Activated gamma-delta T cell treated with Interleukin-2 at 50 U/mL for 16 hours (primary cell): Measurements from ENCODE around the gene APBB1.

Experiments
- DNase-seq: peaks from one replicate; pipeline ENCODE4 v3.0.0-alpha.2; 2020

APBB1 gene

GRCh38 chr11:6419009-6419631 lies at the start of gene APBB1:
APBB1 (minus strand) TSS chr11:6419094; CDS start chr11:6411347, 7,747 bp downstream.
- DNase-seq: peak; percentile 70

DNA sequence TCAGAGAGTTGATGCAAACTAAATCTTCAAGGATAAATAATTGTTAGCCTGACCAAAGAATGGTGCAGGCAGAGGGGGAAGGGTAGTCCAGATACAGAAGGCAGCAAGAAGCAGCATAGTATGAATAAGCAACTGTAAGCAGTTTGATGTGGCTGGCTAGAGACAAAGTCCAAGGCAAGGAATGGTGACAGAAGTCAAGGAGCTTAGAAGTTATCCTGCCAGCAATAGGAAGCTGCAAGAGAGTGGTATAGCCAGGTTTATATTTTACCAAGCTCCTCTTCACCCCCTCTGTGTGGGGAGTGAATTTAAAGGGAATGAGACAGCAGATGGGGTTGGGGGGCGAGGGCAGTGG lies 40.2 kb upstream of the APBB1 start:
- DNase-seq: no peak

DNA sequence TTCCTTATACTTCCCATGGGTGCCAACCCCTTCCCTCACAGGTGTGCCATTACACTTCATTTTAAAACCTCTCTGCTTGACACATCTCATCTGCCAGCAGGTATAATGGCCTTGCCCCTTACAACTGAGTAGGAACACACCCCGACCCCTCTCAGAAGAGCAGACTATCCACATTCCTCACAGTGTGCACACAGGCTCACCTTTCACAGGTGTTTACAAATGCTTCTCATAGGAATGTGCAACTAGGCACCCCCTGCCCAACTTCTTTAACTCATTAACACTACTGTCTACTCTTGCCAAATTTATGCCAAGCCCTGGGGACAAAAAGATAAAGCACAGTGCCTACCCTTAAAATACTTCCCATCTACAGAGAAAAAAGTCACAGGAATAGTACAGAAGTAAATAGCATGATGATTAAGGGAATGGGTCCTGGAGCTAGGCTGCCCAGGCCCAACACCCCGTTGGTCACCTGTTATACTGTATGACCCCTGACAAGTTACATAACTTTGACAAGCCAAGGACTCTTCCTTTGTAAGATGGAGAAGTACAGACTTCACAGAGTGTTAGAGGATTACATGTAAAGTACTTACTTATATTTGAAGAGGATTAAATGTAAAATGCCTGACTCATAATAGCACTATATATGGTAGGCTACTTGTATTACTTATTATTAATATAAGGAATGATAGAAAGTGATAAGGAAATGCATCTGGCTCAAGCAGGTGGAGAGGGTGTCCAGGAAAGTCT lies 39.6 kb upstream of the APBB1 start:
- DNase-seq: no peak

DNA sequence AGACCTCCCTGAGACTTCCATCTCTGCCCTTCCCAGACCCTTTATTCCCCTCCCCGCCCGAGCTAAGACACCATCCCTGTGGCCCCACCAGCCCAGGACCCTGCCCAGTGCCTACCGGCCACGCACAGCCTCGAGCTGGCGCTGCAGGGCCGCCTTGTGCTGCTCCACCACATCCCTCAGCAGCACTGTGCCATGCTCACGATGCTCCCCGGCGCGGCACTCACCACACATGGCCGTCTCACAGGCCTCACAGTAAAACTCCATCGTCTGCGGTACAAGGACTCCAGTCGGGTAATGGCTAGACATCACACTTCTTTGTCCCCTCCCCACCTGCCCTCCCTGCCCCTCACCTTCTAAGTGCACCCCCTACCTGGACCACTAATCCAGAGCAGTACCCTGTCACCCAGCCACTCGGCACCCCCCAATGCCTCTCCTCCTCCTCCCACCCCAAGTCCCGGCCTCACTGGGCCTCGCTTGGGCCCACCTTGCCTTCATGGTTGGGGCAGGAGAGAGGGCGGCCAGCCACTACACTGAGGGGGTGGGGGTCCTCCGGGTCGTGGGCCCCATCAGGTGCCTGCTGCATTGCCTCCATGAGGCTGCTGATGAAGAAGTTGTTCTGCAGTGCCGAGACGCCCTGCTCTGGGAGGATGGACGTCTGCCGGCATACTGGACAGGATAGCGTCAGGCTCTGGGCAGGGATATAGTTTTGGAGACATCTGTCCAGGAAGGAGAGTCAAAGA lies 38.9 kb upstream of the APBB1 start:
- DNase-seq: no peak

DNA sequence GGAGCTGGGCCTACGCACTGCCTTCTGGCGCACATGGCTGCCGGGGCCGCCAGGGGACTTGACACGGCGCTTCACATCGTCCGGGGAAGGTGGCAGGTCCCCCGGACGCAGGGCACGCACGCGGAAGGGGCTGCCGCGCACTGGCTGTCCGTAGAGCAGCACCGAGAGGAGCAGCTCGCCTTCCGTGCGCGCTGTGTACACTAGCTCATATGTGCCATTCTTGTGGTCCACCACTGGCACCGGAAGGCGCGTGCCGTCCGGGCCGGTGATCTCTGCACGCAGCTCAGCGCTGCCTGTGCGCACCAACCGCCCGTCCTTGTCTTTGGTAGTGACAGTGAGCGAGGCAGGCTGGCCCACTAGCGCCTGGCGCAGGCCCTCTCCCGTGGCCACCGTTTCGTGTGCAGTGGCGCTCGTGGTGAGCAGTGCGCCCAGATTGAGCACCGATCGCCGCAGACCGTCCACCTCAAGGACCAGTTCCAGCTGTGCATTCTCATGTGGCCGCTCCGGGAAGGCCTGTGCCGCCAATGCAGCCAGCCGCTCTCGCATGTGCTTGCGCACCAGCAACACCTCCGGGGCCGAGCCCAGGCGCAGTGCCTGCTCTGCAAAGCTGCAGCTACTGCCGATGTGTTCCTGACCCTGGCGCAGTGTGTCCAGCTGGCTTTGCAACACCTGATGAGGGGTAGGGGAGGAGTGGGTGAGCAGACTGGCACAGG lies 37.6 kb upstream of the APBB1 start:
- no peak for DNase-seq

DNA sequence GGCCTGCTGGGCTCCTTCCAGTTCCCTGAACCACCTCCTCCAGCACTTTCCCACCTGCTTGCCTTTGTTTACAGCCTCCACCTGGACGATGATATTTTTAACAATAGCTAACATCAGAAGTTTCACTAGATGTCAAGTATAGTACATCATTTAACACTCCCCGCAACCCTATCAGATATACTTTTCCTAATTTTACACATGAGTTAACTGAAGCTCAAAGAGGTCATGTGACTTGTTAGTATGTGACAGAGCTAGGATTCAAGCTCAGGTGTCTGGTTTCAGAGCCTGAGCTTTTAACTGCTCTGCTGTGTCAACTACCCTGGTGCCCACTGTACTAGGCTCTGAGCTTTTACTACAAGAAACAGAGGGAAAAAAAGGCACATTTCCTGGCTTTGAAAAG lies 36.2 kb upstream of the APBB1 start:
- DNase-seq: no peak

DNA sequence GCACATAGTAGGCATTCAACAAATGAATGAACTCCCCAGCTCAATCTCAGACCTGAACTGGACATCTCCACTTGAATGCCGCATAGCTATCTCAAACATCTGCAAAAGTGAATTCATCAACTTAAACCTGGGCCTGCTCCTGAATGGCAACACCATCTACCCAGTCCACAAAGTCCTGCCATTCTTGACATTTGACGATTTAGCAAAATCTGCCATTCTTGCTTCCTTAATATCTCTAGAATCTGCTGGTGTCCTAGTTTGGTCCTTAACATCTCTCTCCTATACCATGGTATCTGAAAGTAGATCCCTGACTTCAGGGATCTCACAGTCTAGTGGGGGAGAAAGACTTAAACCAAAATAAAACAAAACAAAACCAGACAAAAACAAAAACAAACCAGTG lies 34.3 kb upstream of the APBB1 start:
- no peak for DNase-seq

DNA sequence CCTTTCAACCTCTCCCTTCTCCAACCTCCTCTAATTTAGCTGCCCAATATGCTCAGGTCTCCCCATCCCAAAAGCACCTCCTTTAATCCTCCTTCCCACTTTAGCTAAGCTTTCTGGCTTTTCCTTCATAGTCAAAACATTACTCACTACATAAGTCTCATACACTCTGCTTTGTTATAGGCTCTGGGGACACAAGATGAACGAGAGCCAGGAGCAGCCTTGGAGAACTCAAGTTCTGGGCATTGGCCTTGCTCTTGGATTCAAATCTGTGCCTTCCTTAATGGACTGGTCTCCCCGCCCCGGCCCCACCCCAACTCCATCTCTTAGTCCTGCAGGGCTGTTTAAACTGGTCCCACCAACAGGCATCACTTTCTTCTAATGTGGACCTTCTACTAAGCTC lies 33.3 kb upstream of the APBB1 start:
- DNase-seq: no peak

DNA sequence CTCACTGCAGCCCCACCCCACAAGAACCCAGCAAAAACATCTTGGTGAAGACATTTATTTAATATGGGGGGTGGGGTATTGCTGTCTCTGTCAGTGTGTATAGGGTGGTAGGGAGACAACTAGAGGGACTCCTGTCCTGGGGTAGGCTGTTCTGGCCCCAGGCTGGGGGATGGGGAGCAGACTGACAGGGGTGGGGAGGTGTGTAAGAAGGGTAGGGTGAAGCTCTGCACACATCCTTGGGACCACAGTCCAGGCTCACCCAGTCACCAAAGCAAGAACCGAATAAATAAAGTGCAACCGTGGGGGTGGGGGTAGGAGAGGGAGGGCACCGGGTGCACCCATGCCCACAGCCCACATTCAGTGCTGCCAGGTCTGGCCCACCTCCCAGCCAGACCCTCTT lies 29.7 kb upstream of the APBB1 start:
- DNase-seq: no peak

DNA sequence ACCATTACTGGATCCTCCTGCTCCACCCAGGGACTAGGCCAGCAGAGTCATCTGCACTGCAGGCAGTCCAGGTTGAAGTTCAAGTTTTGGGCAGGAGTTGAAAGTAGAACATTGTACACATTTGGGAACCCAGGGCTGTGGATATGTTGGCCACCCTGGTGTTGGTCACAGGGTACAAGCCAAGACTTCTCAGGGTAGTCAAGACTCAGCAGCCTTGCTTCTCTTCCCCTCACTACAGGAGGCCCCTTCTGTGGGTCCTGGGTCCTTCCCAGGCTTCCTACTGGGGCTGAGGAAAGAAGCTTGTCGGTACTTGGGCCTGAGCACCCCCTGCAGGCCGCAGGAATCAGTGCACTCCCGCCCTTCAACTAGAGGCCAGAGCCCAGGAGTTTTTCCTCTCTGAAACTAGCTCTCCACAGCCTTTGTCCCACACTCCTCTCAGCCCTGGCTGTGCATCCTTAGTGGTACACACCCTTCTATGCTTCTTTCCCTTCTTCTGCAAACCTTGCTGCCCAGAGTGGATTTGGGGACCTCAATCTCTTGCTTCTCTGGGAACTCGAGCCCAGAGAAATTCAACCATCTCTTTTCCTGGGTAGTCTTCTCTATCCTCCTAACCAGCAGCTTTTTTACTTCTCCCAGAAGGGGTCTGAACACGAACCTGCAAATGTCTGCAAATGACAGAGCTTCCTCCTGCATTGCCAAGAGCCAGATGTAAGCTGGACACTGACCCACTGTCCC lies 24.5 kb upstream of the APBB1 start:
- peak; percentile 49 for DNase-seq

DNA sequence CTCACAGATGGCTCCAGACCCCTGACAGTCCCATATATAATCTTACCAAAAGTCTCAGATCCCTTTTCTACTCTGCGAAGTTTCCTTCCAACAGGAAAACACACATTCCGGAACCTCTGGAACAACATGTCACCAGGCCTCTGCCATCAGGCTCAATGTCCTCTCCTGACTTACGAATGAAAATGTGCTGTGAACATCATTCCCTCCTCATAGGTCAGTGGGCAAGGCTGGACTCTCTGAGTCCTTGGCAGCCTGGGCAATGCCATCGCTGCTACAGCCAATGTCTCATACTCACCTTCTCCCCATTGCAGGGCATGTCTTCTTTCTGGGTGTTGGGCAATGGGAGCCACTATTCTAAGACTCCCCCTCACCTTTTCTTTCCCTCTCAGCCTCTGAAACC lies 23.5 kb upstream of the APBB1 start:
- DNase-seq: no peak

- DNase-seq: no peak
Measured at GRCh38 chr11:6440906-6441358, 22.0 kb upstream of the APBB1 start, which contains the start of gene HPX. HPX (minus strand) TSS chr11:6440987; CDS start chr11:6440963, 24 bp downstream.

- DNase-seq: peak; percentile 18
Measured at GRCh38 chr11:6438979-6439571, 20.2 kb upstream of the APBB1 start.

DNA sequence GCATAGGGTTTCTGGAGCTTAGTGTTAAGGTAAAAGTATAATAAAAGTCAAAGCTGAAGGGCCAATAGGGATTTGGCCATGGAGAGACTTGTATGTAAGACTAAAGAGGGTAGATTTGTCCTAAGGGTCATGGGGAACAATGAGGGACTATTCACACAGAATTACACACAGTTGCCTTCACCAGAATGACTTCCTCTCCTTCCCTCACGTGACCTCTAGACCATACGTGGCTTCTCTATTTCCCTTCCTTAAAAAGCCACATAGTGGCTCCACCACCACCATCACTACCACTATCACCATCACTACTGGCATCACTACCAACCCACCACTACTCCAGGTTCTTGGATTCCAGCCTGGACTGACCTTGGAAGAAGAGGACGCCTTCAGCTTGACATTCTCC lies 19.1 kb upstream of the APBB1 start:
- DNase-seq: no peak

- no peak for DNase-seq
Measured at GRCh38 chr11:6437423-6437822, 18.5 kb upstream of the APBB1 start.

DNA sequence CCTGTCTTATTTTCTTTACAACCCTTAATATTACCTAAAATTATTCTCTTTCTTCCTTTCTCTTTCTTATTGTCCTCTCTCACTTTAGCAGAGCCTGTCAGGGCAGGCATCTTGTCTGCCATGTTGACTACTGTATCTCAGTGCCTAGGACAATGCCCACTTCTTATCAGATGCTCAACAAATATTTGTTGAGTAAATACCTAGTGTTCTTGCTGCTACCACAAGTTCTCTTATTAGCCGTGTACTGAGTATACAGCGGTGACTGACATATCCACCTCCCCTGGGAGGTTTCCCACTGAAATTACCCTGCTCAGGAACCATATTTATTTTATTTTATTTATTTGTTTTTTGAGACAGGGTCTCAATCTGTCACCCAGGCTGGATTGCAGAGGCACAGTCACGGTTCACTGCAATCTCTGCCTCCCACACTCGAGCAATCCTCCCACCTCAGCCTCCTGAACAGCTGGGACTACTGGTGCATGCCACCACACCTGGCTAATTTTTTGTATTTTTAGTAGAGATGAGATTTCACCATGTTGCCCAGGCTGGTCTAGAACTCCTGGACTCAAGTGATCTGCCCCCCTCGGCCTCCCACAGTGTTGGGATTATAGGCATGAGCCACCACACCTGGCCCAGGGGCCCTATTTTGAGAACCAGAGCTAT lies 15.2 kb upstream of the APBB1 start:
- no peak for DNase-seq

GRCh38 chr11:6431861-6432260 lies 13.0 kb upstream of the APBB1 start:
- no peak for DNase-seq

DNA sequence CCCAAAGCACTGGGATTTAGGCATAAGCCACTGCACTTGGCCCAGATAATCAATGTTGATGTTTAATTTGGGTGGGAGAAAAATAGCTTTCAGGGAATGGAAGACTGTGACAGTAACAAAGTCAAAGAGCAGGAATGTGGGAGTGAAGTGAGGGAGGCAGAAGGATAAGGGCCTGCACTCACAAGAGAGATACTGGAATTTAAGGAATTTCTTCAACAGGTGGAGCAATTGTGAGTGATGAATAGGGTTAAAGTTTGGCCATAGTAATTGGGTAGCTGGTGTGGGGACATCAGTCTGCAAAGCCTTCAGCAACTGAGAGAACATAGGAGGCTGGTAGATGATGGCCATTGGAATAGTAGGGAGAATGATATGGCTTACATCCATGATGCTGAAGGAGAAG lies 8.6 kb upstream of the APBB1 start:
- no peak for DNase-seq

GRCh38 chr11:6420677-6421076 lies 1.8 kb upstream of the APBB1 start:
- DNase-seq: no peak

GRCh38 chr11:6418557-6419008 lies 311 bp downstream of the APBB1 start:
- DNase-seq: no peak

GRCh38 chr11:6417907-6418556 lies 862 bp downstream of the APBB1 start:
- DNase-seq: no peak
